H9 (cell line): Measurements from ENCODE around the gene FAM200B. TPM values are rescaled to one million over a fixed set of nuclear protein-coding genes. Genes with fewer than 3 reads are reported as not detected.

Experiments used
- DNase-seq: peaks from one replicate; pipeline ENCODE4 v3.0.0-alpha.2; 2017
- H2AFZ ChIP-seq: one replicate; pipeline ENCODE4 v1.6.1; 2013; ENCODE audit warnings: mild to moderate bottlenecking, low read length, control low read depth, moderate library complexity
- H2AK5ac ChIP-seq: 2 replicates; pipeline ENCODE4 v1.6.1; 2013; ENCODE audit warnings: low read length, control low read depth, mixed read lengths; ENCODE audit not compliant: insufficient read length
- H2BK120ac ChIP-seq: one replicate; pipeline ENCODE4 v1.6.1; 2013; ENCODE audit warnings: low read depth, mild to moderate bottlenecking, low read length, control low read depth, inconsistent platforms; ENCODE audit not compliant: poor library complexity, severe bottlenecking
- H2BK12ac ChIP-seq: 2 replicates; pipeline ENCODE4 v1.6.1; 2013; ENCODE audit warnings: low read length, control low read depth, mixed read lengths, low read depth; ENCODE audit not compliant: insufficient read length
- H2BK15ac ChIP-seq: 2 replicates; pipeline ENCODE4 v1.6.1; 2013; ENCODE audit warnings: low read depth, low read length, control low read depth
- H2BK20ac ChIP-seq: one replicate; pipeline ENCODE4 v1.6.1; 2013; ENCODE audit warnings: low read depth, mild to moderate bottlenecking, low read length, control low read depth, inconsistent platforms; ENCODE audit not compliant: poor library complexity, severe bottlenecking
- H2BK5ac ChIP-seq: 2 replicates; pipeline ENCODE4 v1.6.1; 2013; ENCODE audit warnings: low read length, control low read depth, mixed read lengths; ENCODE audit not compliant: insufficient read length
- H3K14ac ChIP-seq: 2 replicates; pipeline ENCODE4 v1.6.1; 2013; ENCODE audit warnings: low read length, control low read depth; ENCODE audit not compliant: insufficient read depth
- H3K18ac ChIP-seq: 2 replicates; pipeline ENCODE4 v1.6.1; 2013; ENCODE audit warnings: low read depth, mild to moderate bottlenecking, mixed read lengths, low read length, control low read depth; ENCODE audit not compliant: insufficient read length
- H3K23ac ChIP-seq: 2 replicates; pipeline ENCODE4 v1.6.1; 2013; ENCODE audit warnings: low read length, control low read depth, mixed read lengths, low read depth; ENCODE audit not compliant: insufficient read length
- H3K23me2 ChIP-seq: 2 replicates; pipeline ENCODE4 v1.6.1; 2013; ENCODE audit warnings: low read depth, mild to moderate bottlenecking, mixed read lengths, low read length, control low read depth; ENCODE audit not compliant: insufficient read length, poor library complexity, severe bottlenecking
- H3K27ac ChIP-seq: 2 replicates; pipeline ENCODE4 v1.5.1; 2013; ENCODE audit warnings: low read length, control low read depth, mixed read lengths, low read depth; ENCODE audit not compliant: insufficient read length
- H3K27me3 ChIP-seq: 2 replicates; pipeline ENCODE4 v1.6.1; 2013; ENCODE audit warnings: low read length, control low read depth, inconsistent platforms; ENCODE audit not compliant: insufficient read depth
- H3K4ac ChIP-seq: 2 replicates; pipeline ENCODE4 v1.6.1; 2013; ENCODE audit warnings: low read depth, mild to moderate bottlenecking, control low read depth, inconsistent platforms, low read length, moderate library complexity
- H3K4me1 ChIP-seq: 2 replicates; pipeline ENCODE4 v1.6.1; 2013; ENCODE audit warnings: low read length, control low read depth, inconsistent platforms; ENCODE audit not compliant: insufficient read depth
- H3K4me2 ChIP-seq: 2 replicates; pipeline ENCODE4 v1.6.1; 2013; ENCODE audit warnings: low read length, control low read depth, mixed read lengths; ENCODE audit not compliant: insufficient read length, insufficient read depth
- H3K56ac ChIP-seq: 2 replicates; pipeline ENCODE4 v1.6.1; 2013; ENCODE audit warnings: low read depth, mild to moderate bottlenecking, mixed read lengths, low read length, control low read depth; ENCODE audit not compliant: insufficient read length
- H3K79me1 ChIP-seq: 2 replicates; pipeline ENCODE4 v1.6.1; 2013; ENCODE audit warnings: low read depth, mild to moderate bottlenecking, moderate library complexity, low read length, control low read depth, inconsistent platforms; ENCODE audit not compliant: insufficient read depth, poor library complexity, severe bottlenecking
- H3K79me2 ChIP-seq: 2 replicates; pipeline ENCODE4 v1.6.1; 2013; ENCODE audit warnings: low read length, control low read depth, inconsistent platforms; ENCODE audit not compliant: insufficient read depth
- H3K9ac ChIP-seq: 2 replicates; pipeline ENCODE4 v1.6.1; 2013; ENCODE audit warnings: low read length, control low read depth, mixed read lengths; ENCODE audit not compliant: insufficient read length; ENCODE audit errors: extremely low read depth
- H3K9me3 ChIP-seq: one replicate; pipeline ENCODE4 v1.6.1; 2013; ENCODE audit warnings: low read depth, low read length, inconsistent platforms; ENCODE audit not compliant: control insufficient read depth
- H3T11ph ChIP-seq: one replicate; pipeline ENCODE4 v1.6.1; 2013; ENCODE audit warnings: mild to moderate bottlenecking, low read length, control low read depth, inconsistent platforms
- H4K20me1 ChIP-seq: one replicate; pipeline ENCODE4 v1.6.1; 2013; ENCODE audit not compliant: control insufficient read depth, insufficient read length, insufficient read depth
- H4K5ac ChIP-seq: 2 replicates; pipeline ENCODE4 v1.6.1; 2013; ENCODE audit warnings: low read depth, mild to moderate bottlenecking, mixed read lengths, low read length, control low read depth; ENCODE audit not compliant: insufficient read length
- H4K8ac ChIP-seq: replicated peaks from 2 replicates; pipeline ENCODE4 v1.6.1; 2013; ENCODE audit warnings: low read length, control low read depth, mixed read lengths, low read depth; ENCODE audit not compliant: insufficient read length
- H4K91ac ChIP-seq: 2 replicates; pipeline ENCODE4 v1.6.1; 2013; ENCODE audit warnings: low read depth, mild to moderate bottlenecking, moderate library complexity, mixed read lengths, low read length, control low read depth; ENCODE audit not compliant: insufficient read length
- H3K27ac Mint-ChIP-seq, 3 experiments: 2 replicates in 2 of 3; 3 replicates in 1 of 3; pipeline ENCODE4 v1.8.0; 2020 to 2021; ENCODE audit warnings: mixed read lengths in 3 of 3, mild to moderate bottlenecking in 1 of 3, moderate library complexity in 1 of 3
- H3K27me3 Mint-ChIP-seq: 2 replicates; pipeline ENCODE4 v1.8.0; 2021; ENCODE audit warnings: low read depth, mild to moderate bottlenecking, moderate library complexity, mixed read lengths
- H3K36me3 Mint-ChIP-seq, 3 experiments: 2 replicates in 2 of 3; 3 replicates in 1 of 3; pipeline ENCODE4 v1.8.0; 2020 to 2021; ENCODE audit warnings: low read depth in 3 of 3, mixed read lengths in 3 of 3; ENCODE audit not compliant: insufficient read depth in 1 of 3
- H3K4me1 Mint-ChIP-seq, 2 experiments: 2 replicates each; pipeline ENCODE4 v1.8.0; 2020; ENCODE audit warnings: mixed read lengths in 2 of 2
- H3K4me3 Mint-ChIP-seq, 2 experiments: 2 replicates in 1 of 2; 3 replicates in 1 of 2; pipeline ENCODE4 v1.8.0; 2020 to 2021; ENCODE audit warnings: mild to moderate bottlenecking in 2 of 2, mixed read lengths in 2 of 2, moderate library complexity in 1 of 2
- H3K9me3 Mint-ChIP-seq, 2 experiments: 2 replicates in 1 of 2; 3 replicates in 1 of 2; pipeline ENCODE4 v1.8.0; 2020; ENCODE audit warnings: mild to moderate bottlenecking in 2 of 2, mixed read lengths in 2 of 2, moderate library complexity in 1 of 2
- WGBS: extraction: QIAGEN DNeasy Blood & Tissue Kit; methylation state at CpG from one replicate; pipeline ENCODE4 v1.1.7; 2013; ENCODE audit warnings: missing lambda C conversion rate, low lambda C conversion rate, mixed read lengths; ENCODE audit not compliant: insufficient read length; ENCODE audit errors: extremely low coverage; 5-methylcytosine and 5-hydroxymethylcytosine counted together
- total RNA-seq: library from RNA; stranded (reverse); gene quantifications from 2 replicates; pipeline ENCODE4 v1.2.1, GENCODE V29; 2021
- TF ChIP-seq, protein P1 (sequence below): fragments of 200-600 bp; sonication (generic); conservative IDR thresholded peaks from 3 replicates; pipeline ENCODE4 v1.8.0; 2021; ENCODE audit warnings: antibody characterized with exemption, mild to moderate bottlenecking

Gene FAM200B
- total RNA-seq, 1 experiment from 2014 or later, result 19.6 TPM

DNA sequence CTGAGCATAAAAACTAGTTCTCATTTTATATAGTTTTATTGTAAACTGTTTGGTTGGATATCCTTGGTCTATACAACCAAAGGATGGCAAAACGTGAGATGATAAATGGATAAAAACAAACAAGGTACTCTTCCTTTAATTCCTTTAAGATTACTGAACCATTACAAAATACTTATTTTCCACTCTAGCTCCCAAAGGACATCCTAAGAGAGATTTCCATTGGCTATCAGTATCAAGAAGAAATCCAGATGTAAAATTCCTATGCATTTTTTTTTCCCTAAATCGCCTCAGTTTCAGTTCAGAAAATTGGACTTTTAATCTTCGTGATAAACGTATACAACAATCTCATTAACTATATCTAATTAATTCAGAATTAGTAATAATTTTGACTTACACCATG is 28.8 kb upstream of the FAM200B start:
- H3K27me3 ChIP-seq, result no peaks in the 10 kb centered on the region
- H2BK5ac ChIP-seq, result no peak overlapping the region
- no peak overlapping the region for H3K14ac ChIP-seq
- Mint-ChIP-seq H3K9me3 (no peaks in the 10 kb centered on the region), H3K36me3 (peaks cover 0 to 4% (median 0%) of the 10 kb centered on the region in 3 experiments; a peak in 2 of 7 replicates), H3K27ac (peak overlapping the region in 1 of 3 experiments; percentile 39; a peak in 1 of 7 replicates), H3K27me3 (no peaks in the 10 kb centered on the region; the same call in 1 of the 2 replicates), H3K4me3 (peak overlapping the region; percentile 95 to 98; a peak in 4 of 5 replicates), H3K4me1 (peaks cover 36 to 42% of the 10 kb centered on the region in 2 experiments)
- no peaks in the 10 kb centered on the region for H4K20me1 ChIP-seq
- H2AK5ac ChIP-seq, result no peak overlapping the region
- H3K4ac ChIP-seq, result no peak overlapping the region
- H2BK20ac ChIP-seq, result no peak overlapping the region
- DNase-seq, result no peak
- H3K4me2 ChIP-seq, result no peak overlapping the region
- no peak overlapping the region for H2AFZ ChIP-seq
- H3K9me3 ChIP-seq, result no peaks in the 10 kb centered on the region
- H4K8ac ChIP-seq, result no peak overlapping the region
- H2BK15ac ChIP-seq, result no peak overlapping the region
- H3K9ac ChIP-seq, result no peak overlapping the region
- no peak overlapping the region for H3K23ac ChIP-seq
- no peak overlapping the region for H3T11ph ChIP-seq
- no peak overlapping the region for H2BK120ac ChIP-seq
- no peak overlapping the region for H4K91ac ChIP-seq
- H3K79me2 ChIP-seq, result peaks cover 10% of the 10 kb centered on the region; the same call in 1 of the 2 replicates
- 100% methylated on average over 3 of the region's 4 CpGs for WGBS
- H3K4me1 ChIP-seq, result peaks cover 2% of the 10 kb centered on the region; the same call in 1 of the 2 replicates
- no peak overlapping the region for H3K56ac ChIP-seq
- no peak overlapping the region for H4K5ac ChIP-seq
- no peak overlapping the region for H3K27ac ChIP-seq
- peaks cover 10% of the 10 kb centered on the region for H3K23me2 ChIP-seq
- H2BK12ac ChIP-seq, result no peak overlapping the region
- H3K79me1 ChIP-seq, result peaks cover 4% of the 10 kb centered on the region
- no peak overlapping the region for H3K18ac ChIP-seq
- TF ChIP-seq, protein P1, sequence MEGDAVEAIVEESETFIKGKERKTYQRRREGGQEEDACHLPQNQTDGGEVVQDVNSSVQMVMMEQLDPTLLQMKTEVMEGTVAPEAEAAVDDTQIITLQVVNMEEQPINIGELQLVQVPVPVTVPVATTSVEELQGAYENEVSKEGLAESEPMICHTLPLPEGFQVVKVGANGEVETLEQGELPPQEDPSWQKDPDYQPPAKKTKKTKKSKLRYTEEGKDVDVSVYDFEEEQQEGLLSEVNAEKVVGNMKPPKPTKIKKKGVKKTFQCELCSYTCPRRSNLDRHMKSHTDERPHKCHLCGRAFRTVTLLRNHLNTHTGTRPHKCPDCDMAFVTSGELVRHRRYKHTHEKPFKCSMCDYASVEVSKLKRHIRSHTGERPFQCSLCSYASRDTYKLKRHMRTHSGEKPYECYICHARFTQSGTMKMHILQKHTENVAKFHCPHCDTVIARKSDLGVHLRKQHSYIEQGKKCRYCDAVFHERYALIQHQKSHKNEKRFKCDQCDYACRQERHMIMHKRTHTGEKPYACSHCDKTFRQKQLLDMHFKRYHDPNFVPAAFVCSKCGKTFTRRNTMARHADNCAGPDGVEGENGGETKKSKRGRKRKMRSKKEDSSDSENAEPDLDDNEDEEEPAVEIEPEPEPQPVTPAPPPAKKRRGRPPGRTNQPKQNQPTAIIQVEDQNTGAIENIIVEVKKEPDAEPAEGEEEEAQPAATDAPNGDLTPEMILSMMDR, result no peak
